AG04449 (cell line): Measurements from ENCODE around the gene ZNF354C.
"Not testable (repeated sequence)": the region's sequence is repeated elsewhere in the genome, so short reads cannot be mapped to it uniquely, and the experiment has no call there.

Experiments used
- CTCF ChIA-PET: fragments of 350-600 bp; formaldehyde crosslinking; extraction: SDS; loops from one replicate; lab custom pipeline; 2021; ENCODE audit warnings: antibody characterized with exemption; lab: Yijun Ruan, JAX
- POLR2A ChIA-PET: fragments of 400-600, 350-600 bp; formaldehyde crosslinking; extraction: SDS; loops from one replicate; lab custom pipeline; 2020; ENCODE audit warnings: antibody characterized with exemption, inconsistent platforms; lab: Yijun Ruan, JAX
- DNase-seq: peaks from one replicate; pipeline ENCODE4 v3.0.0-alpha.2; 2010; ENCODE audit warnings: low read depth, low spot score
- H3K4me3 ChIP-seq: 2 replicates; pipeline ENCODE4 v1.5.1; 2011; ENCODE audit warnings: low read depth, mild to moderate bottlenecking, control low read depth, low read length
- CTCF ChIP-seq: IDR thresholded peaks from one replicate; pipeline ENCODE4 v1.5.1; 2011; ENCODE audit warnings: mild to moderate bottlenecking, moderate library complexity, low read length, control low read depth, inconsistent platforms; ENCODE audit not compliant: insufficient read depth; ENCODE audit errors: missing control alignments

Gene ZNF354C

GRCh38 chr5:179079165-179079987 is 19.2 kb downstream of the ZNF354C start:
- no peak for DNase-seq
- H3K4me3 ChIP-seq: no peak overlapping the region
- ChIA-PET CTCF (no interaction called here), POLR2A (no interaction called here)
- no peak for TF ChIP-seq CTCF

- no peak overlapping the region for H3K4me3 ChIP-seq
- POLR2A ChIA-PET: no interaction called here
- CTCF ChIA-PET: no interaction called here
- no peak for TF ChIP-seq CTCF
- DNase-seq: no peak
Observed at GRCh38 chr5:179080724-179081123, 20.6 kb downstream of the ZNF354C start.

- no peak overlapping the region for H3K4me3 ChIP-seq
- TF ChIP-seq CTCF: no peak
- no peak for DNase-seq
- CTCF ChIA-PET: no interaction called here
- POLR2A ChIA-PET: no interaction called here
Observed at GRCh38 chr5:179089502-179089901, 29.3 kb downstream of the ZNF354C start.

- CTCF ChIA-PET, H3K4me3 ChIP-seq, DNase-seq, POLR2A ChIA-PET: not testable (repeated sequence)
Observed at GRCh38 chr5:179101282-179101681, 41.1 kb downstream of the ZNF354C start.

- CTCF ChIA-PET: no interaction called here
- no peak for TF ChIP-seq CTCF
- POLR2A ChIA-PET: no interaction called here
- H3K4me3 ChIP-seq: no peak overlapping the region
- DNase-seq: no peak
Observed at GRCh38 chr5:179110528-179110927, 50.4 kb downstream of the ZNF354C start.

GRCh38 chr5:179111267-179112207 is 51.4 kb downstream of the ZNF354C start:
- H3K4me3 ChIP-seq: no peak overlapping the region
- no peak for TF ChIP-seq CTCF
- no peak for DNase-seq
- CTCF ChIA-PET: no interaction called here
- POLR2A ChIA-PET: no interaction called here
